MM.1S (cell line): ENCODE results near the gene DBF4.

ENCODE experiments used
- EZH2 ChIP-seq: fragments of 300-600 bp; sonication (generic); optimal IDR thresholded peaks from 2 replicates; pipeline ENCODE3; 2017; ENCODE audit warnings: low read depth, mild to moderate bottlenecking, antibody characterized with exemption, low read length, mixed read lengths
- EZH2phosphoT487 ChIP-seq: fragments of 300-600 bp; sonication (generic); IDR thresholded peaks from 2 replicates; pipeline ENCODE4 v1.6.1; 2018; ENCODE audit warnings: antibody characterized with exemption, low read length
- TF ChIP-seq, protein P1 (sequence below): fragments of 300-600 bp; sonication (generic); IDR thresholded peaks from 2 replicates; pipeline ENCODE4 v1.5.1; 2016; ENCODE audit warnings: antibody characterized with exemption, low read length, mixed read lengths

- TF ChIP-seq, protein P1, sequence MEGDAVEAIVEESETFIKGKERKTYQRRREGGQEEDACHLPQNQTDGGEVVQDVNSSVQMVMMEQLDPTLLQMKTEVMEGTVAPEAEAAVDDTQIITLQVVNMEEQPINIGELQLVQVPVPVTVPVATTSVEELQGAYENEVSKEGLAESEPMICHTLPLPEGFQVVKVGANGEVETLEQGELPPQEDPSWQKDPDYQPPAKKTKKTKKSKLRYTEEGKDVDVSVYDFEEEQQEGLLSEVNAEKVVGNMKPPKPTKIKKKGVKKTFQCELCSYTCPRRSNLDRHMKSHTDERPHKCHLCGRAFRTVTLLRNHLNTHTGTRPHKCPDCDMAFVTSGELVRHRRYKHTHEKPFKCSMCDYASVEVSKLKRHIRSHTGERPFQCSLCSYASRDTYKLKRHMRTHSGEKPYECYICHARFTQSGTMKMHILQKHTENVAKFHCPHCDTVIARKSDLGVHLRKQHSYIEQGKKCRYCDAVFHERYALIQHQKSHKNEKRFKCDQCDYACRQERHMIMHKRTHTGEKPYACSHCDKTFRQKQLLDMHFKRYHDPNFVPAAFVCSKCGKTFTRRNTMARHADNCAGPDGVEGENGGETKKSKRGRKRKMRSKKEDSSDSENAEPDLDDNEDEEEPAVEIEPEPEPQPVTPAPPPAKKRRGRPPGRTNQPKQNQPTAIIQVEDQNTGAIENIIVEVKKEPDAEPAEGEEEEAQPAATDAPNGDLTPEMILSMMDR = no peak
- no peak for TF ChIP-seq EZH2phosphoT487
- TF ChIP-seq EZH2 = no peak
Measured at GRCh38 chr7:87933953-87934698, 57.8 kb downstream of the DBF4 start, which contains the start of gene ADAM22.
